GM18867 (cell line): Measurements from ENCODE around the gene TRMT13.

ENCODE experiments used
- ATAC-seq: cut with Tn5 transposase; IDR thresholded peaks from one replicate; pipeline ENCODE4 v1.9.1; 2021; ENCODE audit warnings: mild to moderate bottlenecking, moderate library complexity; ENCODE audit not compliant: unreplicated experiment

Gene TRMT13, protein sequence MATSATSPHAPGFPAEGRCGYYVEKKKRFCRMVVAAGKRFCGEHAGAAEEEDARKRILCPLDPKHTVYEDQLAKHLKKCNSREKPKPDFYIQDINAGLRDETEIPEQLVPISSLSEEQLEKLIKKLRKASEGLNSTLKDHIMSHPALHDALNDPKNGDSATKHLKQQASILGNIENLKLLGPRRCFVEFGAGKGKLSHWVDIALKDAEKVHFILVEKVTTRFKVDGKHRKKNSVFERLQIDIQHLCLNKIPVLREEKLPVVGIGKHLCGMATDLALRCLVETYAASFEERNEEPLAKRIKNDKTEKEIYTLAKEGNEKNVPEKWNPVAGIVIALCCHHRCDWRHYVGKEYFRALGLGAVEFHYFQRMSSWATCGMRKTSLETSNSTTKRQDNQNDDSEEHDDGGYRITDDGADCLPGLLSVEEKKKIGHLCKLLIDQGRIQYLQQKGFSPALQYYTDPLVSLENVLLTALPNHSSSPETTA

DNA sequence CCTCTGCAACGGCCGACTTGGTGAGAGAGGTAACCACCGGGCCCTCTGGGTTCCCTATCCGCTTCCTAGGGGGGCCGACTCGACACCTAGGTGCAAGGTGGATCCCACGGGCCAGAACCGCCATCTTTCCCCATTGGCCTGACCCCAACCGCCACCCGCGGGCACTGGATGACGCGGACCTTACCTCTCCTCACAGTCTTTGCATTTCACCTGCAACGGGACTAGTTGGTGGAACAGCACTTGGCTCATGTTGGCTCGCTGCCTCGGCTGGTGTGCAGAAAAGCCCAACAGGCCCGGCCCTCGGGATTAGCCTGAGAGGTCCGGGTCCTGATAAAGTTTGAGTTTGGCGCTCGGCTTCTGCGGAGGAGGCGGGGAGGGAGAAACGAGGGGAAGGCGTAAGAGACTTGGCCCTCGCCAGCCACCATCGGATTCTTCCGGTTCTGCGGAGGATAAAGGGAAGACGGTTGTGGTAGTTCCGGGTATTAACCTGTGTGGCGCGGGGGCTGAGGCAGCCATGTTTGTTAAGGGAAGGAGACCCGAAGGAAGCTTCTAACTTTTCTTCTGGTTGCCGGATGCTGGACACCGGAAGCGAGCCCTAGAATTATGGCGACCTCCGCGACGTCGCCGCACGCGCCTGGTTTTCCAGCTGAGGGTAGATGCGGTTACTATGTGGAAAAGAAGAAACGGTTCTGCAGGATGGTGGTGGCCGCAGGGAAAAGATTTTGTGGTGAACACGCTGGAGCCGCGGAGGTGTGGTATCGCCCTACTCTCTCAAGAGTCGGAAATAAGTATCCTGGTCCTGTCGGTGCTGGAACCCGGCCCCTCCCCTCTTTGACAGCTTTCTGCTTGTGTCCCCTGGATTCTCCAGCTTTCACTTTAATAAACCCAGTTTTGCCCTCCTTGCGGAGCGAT is at the start of gene TRMT13, which contains the start of gene SASS6:
Gene TRMT13 (plus strand): TSS at position 598 of the 912 bp plus-strand sequence. CDS start 6 bp downstream, at position 604.
Gene SASS6 (minus strand): TSS at position 365 of the 912 bp plus-strand sequence. CDS start 116 bp downstream, at position 249.
- ATAC-seq, result peak; percentile 86

DNA sequence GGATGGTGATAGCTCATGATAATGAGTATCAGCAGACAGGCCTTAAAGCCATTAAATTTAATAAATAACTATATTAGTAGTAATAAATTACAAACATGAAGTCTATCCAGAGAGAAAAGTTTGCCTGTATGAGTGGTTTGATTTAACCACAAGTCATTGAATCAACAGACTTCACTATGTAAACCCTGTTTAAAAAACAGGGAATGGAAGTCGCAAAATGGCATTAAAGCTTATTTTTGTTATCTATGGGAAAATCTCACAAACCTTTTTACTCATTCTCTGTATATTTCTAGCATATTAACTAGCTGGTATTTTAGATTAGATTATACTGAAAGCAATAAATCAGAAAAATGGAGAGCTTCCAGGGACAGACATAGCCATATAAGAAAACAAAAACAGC is 45.6 kb upstream of the TRMT13 start:
- ATAC-seq, result no peak

DNA sequence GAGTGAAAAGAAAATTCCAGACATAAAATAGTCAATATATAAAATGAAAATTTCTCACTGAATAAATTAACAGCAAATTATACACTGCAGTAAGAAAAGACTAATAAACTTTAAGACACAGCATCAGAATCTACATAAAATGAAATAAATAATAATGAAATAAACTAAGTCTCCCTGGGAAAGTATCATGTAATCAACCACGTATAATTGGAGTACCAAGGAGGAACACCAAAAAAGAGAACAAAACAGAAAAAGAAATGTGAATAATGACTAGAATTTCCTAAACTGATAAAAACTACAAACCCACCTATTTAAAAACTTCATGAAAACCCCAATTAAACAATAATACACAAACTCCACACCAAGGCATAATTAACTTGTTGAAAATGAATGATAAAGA is 43.9 kb upstream of the TRMT13 start:
- ATAC-seq, result no peak

DNA sequence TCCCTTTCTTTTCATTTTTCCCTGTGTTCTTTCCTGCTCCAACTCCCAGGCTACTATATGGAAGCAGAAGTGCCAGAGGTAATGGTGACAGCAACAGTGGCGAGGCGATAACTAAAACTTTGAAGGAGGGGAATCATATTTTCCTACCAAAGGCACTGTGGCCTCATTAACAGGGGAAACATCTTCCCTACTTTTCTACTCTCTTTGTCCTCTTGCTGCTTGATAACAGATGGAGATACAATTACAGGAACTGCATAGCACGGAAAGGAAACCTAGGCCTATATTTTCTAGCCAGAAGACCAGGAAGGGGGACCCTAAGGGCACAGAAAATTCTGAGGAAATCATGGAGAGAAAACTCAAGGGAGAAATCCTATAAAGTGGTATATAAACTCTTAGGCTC is 42.5 kb upstream of the TRMT13 start:
- no peak for ATAC-seq

DNA sequence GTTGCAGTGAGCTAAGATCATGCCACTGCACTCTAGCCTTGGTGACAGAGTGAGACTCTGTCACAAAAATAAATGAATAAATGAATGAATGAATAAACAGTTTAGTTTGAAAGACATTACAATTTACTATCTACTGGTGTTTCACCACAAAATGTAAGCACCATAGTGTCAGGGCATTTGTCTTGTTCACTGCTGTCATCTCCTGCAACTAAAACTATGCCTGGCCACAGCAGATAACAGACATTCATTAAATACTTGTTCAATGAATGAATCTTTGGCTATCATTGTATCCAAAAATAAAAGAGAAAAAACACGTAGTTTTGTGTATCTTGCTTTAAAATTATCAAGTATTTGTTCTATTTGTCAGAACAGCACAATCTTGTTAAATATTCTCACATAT is 32.8 kb upstream of the TRMT13 start:
- ATAC-seq, result no peak

DNA sequence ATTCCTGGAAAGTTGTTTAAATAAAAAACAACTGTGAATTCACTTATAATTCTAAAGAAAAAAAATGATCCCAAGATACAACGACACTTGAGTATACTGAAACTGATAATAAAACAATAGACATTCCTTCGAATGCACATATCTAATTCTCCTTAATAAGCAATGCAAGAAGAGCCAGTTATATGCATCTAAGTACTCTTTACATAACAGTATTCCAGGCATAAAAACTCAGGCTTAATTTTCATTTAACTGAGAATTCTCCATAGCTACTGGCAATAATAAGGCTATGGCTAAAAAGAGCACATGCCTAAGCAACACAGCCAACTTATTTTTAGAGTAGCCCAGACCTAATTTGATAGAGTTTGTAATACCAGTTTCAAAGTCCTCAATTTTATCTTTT is 31.4 kb upstream of the TRMT13 start:
- no peak for ATAC-seq

DNA sequence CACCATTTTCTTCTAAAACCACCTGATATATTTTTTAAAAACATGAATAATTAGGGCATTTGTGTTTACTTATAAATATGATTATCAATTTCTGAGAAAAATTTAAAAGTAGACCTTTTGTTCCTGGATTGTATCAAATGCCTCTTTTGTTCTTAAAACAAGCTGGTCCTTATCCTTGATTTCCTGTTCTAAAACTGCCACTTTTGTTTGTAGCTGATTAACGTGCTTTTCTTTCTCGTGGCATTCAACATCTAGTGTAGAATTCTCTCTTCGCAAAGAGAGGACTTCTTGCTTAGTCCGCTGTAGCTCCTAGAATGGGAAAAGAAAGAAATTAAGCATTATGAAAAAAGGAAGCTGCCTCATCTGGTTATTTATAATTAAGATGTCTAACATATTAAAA is 25.3 kb upstream of the TRMT13 start:
- no peak for ATAC-seq

DNA sequence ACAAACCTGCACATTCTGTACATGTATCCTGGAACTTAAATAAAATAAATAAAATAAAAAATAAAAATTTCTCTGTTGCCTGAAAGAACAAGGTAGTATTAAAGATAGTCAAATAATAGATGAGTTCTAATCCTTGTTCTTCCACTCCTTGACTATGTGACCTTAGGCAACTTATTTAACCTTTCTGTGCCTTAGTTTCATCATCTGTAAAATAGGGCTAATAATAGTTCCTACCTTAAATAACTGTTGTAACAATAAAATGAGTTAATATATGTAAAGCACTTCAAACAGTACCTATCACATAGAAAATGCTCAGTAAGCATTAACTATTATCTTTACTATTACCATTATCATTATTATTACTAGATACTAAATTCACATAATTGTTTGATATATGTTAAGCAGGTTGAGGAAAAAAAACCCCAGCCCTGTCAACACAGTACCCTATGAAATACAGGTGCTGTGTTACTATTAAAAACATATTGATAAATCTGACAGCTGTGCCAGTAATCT is 23.4 kb upstream of the TRMT13 start:
- ATAC-seq, result no peak

DNA sequence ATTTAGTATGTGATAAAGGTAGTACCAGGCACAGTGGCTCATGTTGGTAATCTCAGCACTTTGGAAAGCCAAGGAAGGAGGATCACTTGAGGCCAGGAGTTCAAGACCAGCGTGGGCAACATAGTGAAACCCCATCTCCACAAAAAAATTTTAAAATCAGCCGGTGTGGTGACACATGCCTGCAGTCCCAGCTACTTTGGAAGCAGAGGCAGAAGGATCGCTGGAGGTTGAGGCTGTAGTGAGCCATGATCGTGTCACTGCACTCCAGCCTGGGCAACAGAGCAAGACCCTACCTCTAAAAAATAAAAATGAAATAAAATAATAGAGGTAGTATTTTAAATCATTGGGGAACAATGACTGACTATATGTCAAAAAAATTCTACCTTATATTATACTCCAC is 17.4 kb upstream of the TRMT13 start:
- ATAC-seq, result no peak

DNA sequence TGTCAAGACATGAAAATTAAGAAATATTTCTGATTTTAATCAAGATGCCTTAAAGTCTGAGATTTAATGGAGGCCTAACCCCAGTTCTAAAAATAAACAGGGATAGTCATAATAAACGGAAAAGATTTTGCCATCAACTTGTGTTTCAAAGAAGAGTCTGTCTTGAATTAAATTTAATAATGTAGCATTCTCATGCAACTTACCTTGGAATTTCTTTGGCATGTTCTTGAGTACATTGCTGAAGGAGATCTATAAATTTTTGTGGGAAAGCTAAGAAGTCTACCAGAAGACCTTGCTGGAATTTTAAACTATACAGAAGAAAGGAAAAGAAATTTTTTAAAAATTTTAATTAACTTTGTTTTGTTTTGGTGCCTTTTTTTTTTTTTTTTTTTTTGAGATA is 10.8 kb upstream of the TRMT13 start:
- ATAC-seq, result no peak

DNA sequence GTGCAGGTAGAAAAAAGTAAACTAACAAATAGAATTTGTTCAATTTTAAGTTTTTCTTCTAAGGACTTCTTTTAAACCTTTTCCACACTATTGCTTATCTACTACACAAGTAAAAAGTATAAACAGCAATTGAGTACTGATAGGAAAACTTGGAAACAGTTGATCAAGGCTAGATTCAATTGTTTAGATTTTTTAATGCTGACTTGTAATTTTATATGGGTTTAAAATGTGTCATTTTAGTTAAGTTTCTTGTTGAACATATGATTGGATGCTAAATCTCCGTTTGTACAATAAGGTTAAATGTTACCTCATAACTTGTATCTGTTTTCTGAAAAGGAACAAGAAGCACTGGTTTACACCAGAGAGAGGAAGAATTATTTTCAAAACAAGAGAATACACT is 5.7 kb upstream of the TRMT13 start:
- no peak for ATAC-seq

DNA sequence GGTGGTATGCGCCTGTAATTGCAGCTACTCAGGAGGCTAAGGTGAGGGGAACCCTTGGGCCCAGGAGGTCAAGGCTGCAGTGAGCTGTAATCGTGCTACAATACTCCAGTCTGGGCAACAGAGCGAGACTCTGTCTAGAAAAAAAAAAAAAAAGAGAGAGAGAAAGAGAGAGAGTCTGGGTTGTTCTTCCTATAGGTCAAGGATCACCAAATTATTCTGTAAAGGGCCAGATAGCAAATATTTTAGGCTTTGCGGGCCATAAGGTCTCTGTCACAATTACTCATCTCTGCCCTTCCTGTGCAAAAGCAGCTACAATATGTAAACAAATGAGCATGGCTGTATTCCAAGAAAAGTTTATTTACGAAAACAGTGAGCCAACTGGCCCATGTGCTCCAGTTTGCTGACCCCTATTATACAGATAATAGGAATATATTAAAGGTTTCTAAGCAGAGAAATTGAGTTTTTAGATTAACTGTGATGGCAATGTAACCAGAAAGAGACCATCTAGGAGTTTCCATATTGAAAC is 2.3 kb upstream of the TRMT13 start:
- peak; percentile 32 for ATAC-seq

DNA sequence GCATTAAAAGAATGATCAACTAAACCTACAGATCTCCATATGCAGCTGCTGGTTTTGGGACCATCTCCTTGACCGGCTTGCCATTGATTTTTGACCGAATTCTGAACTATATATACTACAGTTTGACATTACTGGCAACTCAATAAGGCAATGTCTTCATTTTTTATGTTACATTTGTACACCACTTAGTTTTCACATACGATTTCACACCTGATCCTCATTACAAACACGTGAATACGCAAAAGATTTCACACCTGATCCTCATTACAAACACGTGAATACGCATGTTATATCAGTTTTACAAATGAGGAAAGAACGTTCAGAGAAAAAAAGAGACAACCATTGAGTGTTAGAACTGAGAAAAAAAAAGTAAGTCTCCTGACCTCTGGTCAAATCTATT is 1.3 kb upstream of the TRMT13 start:
- no peak for ATAC-seq

DNA sequence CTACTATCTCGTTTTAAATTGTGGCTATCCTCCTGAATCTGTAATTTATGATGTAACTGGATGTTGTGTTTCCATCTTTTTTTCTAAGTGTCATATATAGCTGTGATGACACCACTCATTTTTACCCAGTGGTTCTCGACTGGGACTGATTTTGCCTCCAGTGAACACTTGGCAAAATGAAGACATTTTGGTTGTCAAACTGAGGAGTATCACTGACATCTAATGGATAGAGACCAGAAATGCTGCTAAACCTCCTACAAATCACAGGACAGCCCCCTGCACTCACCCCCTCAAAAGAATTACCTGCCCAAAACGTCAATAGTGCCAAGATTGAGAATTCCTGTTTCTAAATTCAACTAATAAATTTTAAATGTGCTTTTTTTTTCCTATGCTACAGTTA is 1.9 kb downstream of the TRMT13 start:
- no peak for ATAC-seq

DNA sequence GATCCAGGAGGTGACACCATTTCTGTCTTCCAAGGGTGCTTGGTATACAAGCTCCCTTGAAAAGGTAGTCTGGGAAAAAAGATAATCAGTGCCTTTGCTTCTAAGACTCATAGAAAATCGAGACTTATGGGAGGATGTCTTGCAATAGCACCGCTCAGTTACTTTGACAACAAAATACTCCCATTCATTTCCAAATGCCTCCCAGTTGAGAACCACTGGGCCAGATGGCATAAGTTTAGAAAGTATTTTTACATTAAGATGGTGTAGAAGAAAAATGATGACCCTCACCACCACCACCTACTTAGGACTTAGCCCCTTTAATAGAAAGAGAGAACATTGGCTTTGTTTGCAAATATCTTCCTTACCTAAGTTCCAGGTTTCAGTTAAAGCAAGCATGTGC is 4.6 kb downstream of the TRMT13 start:
- no peak for ATAC-seq

DNA sequence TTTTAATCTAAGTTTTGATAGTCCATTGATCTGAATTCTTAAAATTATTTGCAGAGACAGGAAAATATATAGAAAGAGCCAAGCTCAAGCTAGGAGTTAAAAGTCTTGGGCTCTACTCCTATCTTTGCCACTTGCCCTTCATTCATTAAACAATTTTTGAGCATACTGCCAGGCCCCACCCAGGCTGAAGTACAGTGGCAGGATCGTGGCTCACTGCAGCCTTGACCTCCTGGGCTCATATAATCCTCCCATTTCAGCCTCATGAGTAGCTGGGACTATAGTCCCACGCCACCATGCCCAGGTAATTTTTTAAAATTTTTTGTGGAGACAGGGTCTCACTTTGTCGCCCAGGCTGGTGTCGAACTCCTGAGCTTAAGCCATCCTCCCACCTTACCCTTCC is 8.2 kb downstream of the TRMT13 start:
- ATAC-seq, result no peak

DNA sequence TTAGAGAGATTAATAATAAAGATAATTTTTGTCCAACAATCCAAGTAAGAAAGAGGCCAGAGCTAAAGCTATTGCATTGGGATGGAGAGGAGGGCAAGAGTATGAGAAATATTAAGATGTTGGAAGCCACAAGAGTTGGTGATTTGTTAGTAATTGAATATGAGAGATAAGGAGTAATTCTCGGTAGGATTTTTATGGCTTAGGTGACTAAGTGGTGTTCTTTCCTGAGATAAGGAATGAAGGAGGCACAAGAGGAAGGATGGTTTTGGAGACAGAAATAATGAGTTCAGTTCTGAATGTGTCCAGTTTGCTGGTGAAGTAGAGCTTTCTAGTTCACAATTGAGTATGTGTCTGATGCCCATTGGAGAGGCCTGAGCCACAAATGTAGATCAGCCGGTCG is 9.4 kb downstream of the TRMT13 start:
- no peak for ATAC-seq

DNA sequence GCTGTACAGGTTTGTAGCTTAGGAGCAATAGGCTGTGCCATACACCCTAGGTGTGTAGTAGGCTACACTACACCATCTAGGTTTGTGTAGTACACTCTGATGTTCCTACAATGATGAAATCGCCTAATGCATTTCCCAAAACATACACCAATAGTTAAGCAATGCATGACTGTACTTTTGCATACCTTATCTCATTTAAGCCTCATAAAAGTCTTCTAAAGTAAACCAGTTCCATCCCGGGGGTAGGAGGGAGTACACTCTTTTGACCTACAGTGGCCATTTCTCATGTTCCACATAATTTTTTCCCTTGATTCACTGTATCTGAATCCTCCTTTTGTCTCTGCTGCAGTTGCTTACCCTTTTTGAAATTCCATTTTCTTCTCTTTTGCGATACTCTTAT is 12.2 kb downstream of the TRMT13 start:
- ATAC-seq, result no peak

DNA sequence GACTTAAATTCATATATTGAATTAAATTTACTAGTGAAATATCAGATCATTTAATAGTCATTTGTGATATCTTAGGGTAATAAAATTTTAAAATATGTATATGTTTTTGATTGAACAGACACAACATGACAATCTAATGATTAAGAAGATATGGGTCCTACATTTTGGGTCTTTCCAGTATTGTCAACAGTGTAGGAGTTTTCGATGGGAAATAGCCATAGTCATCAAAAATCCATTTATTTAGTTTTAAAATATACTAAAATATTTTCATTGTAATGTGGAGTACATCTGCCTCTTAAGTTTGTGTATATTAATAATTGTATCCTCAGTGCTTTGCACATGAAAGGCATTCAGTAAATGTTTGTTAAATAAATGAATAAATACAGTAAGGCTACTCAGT is 14.0 kb downstream of the TRMT13 start:
- no peak for ATAC-seq

DNA sequence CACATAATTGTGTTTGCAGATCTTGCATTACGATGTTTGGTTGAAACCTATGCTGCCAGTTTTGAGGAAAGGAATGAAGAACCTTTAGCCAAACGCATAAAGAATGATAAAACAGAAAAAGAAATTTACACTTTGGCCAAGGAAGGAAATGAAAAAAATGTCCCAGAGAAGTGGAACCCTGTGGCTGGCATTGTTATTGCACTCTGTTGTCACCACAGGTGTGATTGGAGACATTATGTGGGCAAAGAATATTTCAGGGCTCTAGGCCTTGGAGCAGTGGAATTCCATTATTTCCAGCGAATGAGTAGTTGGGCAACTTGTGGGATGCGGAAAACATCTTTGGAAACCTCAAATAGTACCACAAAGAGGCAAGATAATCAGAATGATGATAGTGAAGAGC is 14.9 kb downstream of the TRMT13 start:
- no peak for ATAC-seq

DNA sequence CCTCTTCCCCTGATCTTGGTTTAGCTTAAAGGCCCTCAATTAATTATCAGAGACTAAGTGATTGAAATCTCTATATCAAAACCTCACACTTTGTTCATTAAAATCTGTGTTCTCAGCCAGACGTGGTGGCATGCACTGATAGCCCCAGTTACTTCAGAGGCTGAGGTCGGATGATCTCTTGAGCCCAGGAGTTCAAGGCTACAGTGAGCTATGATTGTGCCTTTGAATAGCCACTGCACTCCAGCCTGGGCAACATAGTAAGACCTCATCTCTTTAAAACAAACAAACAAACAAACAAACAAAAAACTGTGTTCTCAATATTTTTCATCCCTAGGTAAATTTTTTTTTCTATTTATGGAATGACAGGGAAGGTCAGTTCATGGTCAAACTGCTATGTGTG is 18.7 kb downstream of the TRMT13 start:
- ATAC-seq, result no peak
